CD4-positive, alpha-beta memory T cell (primary cell): ENCODE results near the gene SS18L1. TPM values are rescaled to one million over a fixed set of nuclear protein-coding genes. Genes with fewer than 3 reads are reported as not detected.

Experiments used
- CTCF ChIA-PET: fragments of 350-600 bp; sonication (Branson Sonifier 250); formaldehyde crosslinking; loops from one replicate; lab custom pipeline; 2021; ENCODE audit warnings: inconsistent platforms; ENCODE audit not compliant: partially characterized antibody; lab: Charles Lee
- POLR2A ChIA-PET: fragments of 350-600 bp; sonication (Branson Sonifier 250); formaldehyde crosslinking; loops from one replicate; lab custom pipeline; 2021; ENCODE audit not compliant: partially characterized antibody; lab: Charles Lee
- DNase-seq, 5 donors: peaks; one replicate each; pipeline versions ENCODE4 v3.0.0 to v3.0.0-alpha.2; 2020 to 2022; ENCODE audit warnings: mixed read lengths in 1 of 5
- H3K27ac ChIP-seq: one replicate; pipeline ENCODE4 v1.7.0; 2013; ENCODE audit warnings: low read depth, low read length
- H3K27me3 ChIP-seq: 2 replicates; pipeline ENCODE4 v1.7.0; 2013; ENCODE audit warnings: mild to moderate bottlenecking, low read length, moderate library complexity; ENCODE audit not compliant: insufficient read depth
- H3K36me3 ChIP-seq: 2 replicates; pipeline ENCODE4 v1.7.0; 2013; ENCODE audit warnings: mild to moderate bottlenecking, low read length, moderate library complexity; ENCODE audit not compliant: insufficient read depth
- H3K4me1 ChIP-seq: 2 replicates; pipeline ENCODE4 v1.7.0; 2013; ENCODE audit warnings: mild to moderate bottlenecking, low read length, moderate library complexity; ENCODE audit not compliant: insufficient read depth
- H3K4me3 ChIP-seq, 2 donors: one replicate each; pipeline ENCODE4 v1.7.0; 2013; ENCODE audit warnings: low read length in 2 of 2, mild to moderate bottlenecking in 1 of 2
- H3K9me3 ChIP-seq, 2 donors: one replicate each; pipeline ENCODE4 v1.7.0; 2013; ENCODE audit warnings: low read length in 2 of 2, control low read depth in 1 of 2; ENCODE audit not compliant: control insufficient read depth in 1 of 2
- H3K27ac Mint-ChIP-seq, 7 donors: one replicate each; pipeline ENCODE4 v1.8.0; 2020 to 2021; ENCODE audit warnings: mixed read lengths in 7 of 7, mild to moderate bottlenecking in 6 of 7, inconsistent platforms in 3 of 7, moderate library complexity in 3 of 7
- H3K27me3 Mint-ChIP-seq, 2 donors: one replicate each; pipeline ENCODE4 v1.8.0; 2020 to 2021; ENCODE audit warnings: mixed read lengths in 2 of 2
- H3K36me3 Mint-ChIP-seq, 2 donors: one replicate each; pipeline ENCODE4 v1.8.0; 2020 to 2021; ENCODE audit warnings: mixed read lengths in 2 of 2, inconsistent platforms in 1 of 2, mild to moderate bottlenecking in 1 of 2
- H3K4me1 Mint-ChIP-seq, 4 donors: one replicate each; pipeline ENCODE4 v1.8.0; 2020 to 2021; ENCODE audit warnings: mixed read lengths in 4 of 4, mild to moderate bottlenecking in 1 of 4
- H3K4me3 Mint-ChIP-seq, 8 donors: one replicate each; pipeline ENCODE4 v1.8.0; 2020 to 2021; ENCODE audit warnings: mixed read lengths in 8 of 8, mild to moderate bottlenecking in 7 of 8, moderate library complexity in 6 of 8, inconsistent platforms in 3 of 8
- H3K9me3 Mint-ChIP-seq, 8 donors: one replicate each; pipeline ENCODE4 v1.8.0; 2020 to 2021; ENCODE audit warnings: mixed read lengths in 8 of 8, mild to moderate bottlenecking in 5 of 8, inconsistent platforms in 3 of 8, moderate library complexity in 1 of 8
- intact Hi-C: fragments of 100-400 bp; cut with micrococcal nuclease; formaldehyde crosslinking; loops from one replicate; pipeline ENCODE4 v1.15.1; 2023
- polyA plus RNA-seq, 2 donors: library from polyadenylated mRNA; unstranded; fragments of 300-500 nt; fragmentation: Illumina TruSeq; gene quantifications; one replicate each; pipeline ENCODE4 v1.2.3, GENCODE V29; 2021
- total RNA-seq, 2 experiments: library from RNA; stranded (reverse); gene quantifications; one replicate each; pipeline ENCODE4 v1.2.3, GENCODE V29; 2021

SS18L1 gene
- total and polyA plus RNA-seq, 4 experiments from 2014 or later, result 0.71 to 24.8 (median 12.0) TPM

GRCh38 chr20:62216636-62217566, 73.3 kb downstream of the SS18L1 start:
- intact Hi-C loops, result no loop called here
- Histone ChIP-seq H3K4me1 (no peaks in the 10 kb centered on the region), H3K27ac (no peak overlapping the region), H3K27me3 (peaks cover 20% of the 10 kb centered on the region), H3K4me3 (no peak overlapping the region), H3K9me3 (no peaks in the 10 kb centered on the region), H3K36me3 (no peaks in the 10 kb centered on the region)
- POLR2A ChIA-PET, result no interaction called here
- no peak overlapping the region for H3K4me3 Mint-ChIP-seq
- peaks cover 0 to 3% (median under 1%) of the 10 kb centered on the region in 4 donors for H3K4me1 Mint-ChIP-seq
- H3K36me3 Mint-ChIP-seq, result no peaks in the 10 kb centered on the region
- CTCF ChIA-PET, result no interaction called here
- peak in 1 of 5 donors; percentile 10 for DNase-seq
- no peaks in the 10 kb centered on the region for H3K9me3 Mint-ChIP-seq
- H3K27ac Mint-ChIP-seq, result no peak overlapping the region
- peaks cover 16 to 24% of the 10 kb centered on the region in 2 donors for H3K27me3 Mint-ChIP-seq

GRCh38 chr20:62217913-62218773, 74.6 kb downstream of the SS18L1 start:
- Histone ChIP-seq H3K36me3 (no peaks in the 10 kb centered on the region), H3K27me3 (peaks cover 22% of the 10 kb centered on the region), H3K4me1 (no peaks in the 10 kb centered on the region), H3K9me3 (no peaks in the 10 kb centered on the region), H3K27ac (no peak overlapping the region), H3K4me3 (no peak overlapping the region)
- peak in 1 of 5 donors; percentile 38 for DNase-seq
- Mint-ChIP-seq H3K27me3 (peaks cover 20 to 25% of the 10 kb centered on the region in 2 donors), H3K36me3 (no peaks in the 10 kb centered on the region), H3K4me1 (peaks cover 0 to 3% (median under 1%) of the 10 kb centered on the region in 4 donors), H3K27ac (no peak overlapping the region), H3K9me3 (no peaks in the 10 kb centered on the region), H3K4me3 (peak overlapping the region in 1 of 8 donors; percentile 13)
- ChIA-PET POLR2A (no interaction called here), CTCF (no interaction called here)
- intact Hi-C loops, result no loop called here

- intact Hi-C loops, result no loop called here
- no peaks in the 10 kb centered on the region for H3K9me3 Mint-ChIP-seq
- ChIA-PET POLR2A (no interaction called here), CTCF (no interaction called here)
- Histone ChIP-seq H3K4me3 (no peak overlapping the region), H3K27ac (no peak overlapping the region), H3K9me3 (no peaks in the 10 kb centered on the region), H3K4me1 (no peaks in the 10 kb centered on the region), H3K27me3 (peaks cover 22% of the 10 kb centered on the region), H3K36me3 (no peaks in the 10 kb centered on the region)
- H3K36me3 Mint-ChIP-seq, result no peaks in the 10 kb centered on the region
- H3K27ac Mint-ChIP-seq, result no peak overlapping the region
- H3K4me1 Mint-ChIP-seq, result peaks cover 0 to 3% (median under 1%) of the 10 kb centered on the region in 4 donors
- peak overlapping the region in 6 of 8 donors; percentile 21 to 63 (median 56) for H3K4me3 Mint-ChIP-seq
- DNase-seq, result peak in 1 of 5 donors; percentile 24
- peaks cover 20 to 28% of the 10 kb centered on the region in 2 donors for H3K27me3 Mint-ChIP-seq
Measured at GRCh38 chr20:62219101-62219991, 75.8 kb downstream of the SS18L1 start.

- Mint-ChIP-seq H3K36me3 (no peaks in the 10 kb centered on the region), H3K4me3 (peak within 1 kb of the TSS in 6 of 8 donors; percentile 21 to 72 (median 60)), H3K9me3 (no peaks in the 10 kb centered on the region), H3K4me1 (peaks cover 0 to 3% (median under 1%) of the 10 kb centered on the region in 4 donors), H3K27ac (peak within 1 kb of the TSS in 1 of 7 donors; percentile 83), H3K27me3 (peaks cover 19 to 31% of the 10 kb centered on the region in 2 donors)
- Histone ChIP-seq H3K36me3 (no peaks in the 10 kb centered on the region), H3K4me1 (no peaks in the 10 kb centered on the region), H3K27me3 (peaks cover 22% of the 10 kb centered on the region), H3K9me3 (no peaks in the 10 kb centered on the region), H3K4me3 (no peak within 1 kb of the TSS), H3K27ac (no peak within 1 kb of the TSS)
- DNase-seq, result peak; percentile 38 to 55 (median 44)
- ChIA-PET CTCF (no interaction called here), POLR2A (no interaction called here)
- intact Hi-C loops, result loop anchor here (1.0 kb wide), 1 partner anchor 18 kb away; the partner anchor contains the start of gene OSBPL2
Measured at GRCh38 chr20:62219992-62220665, 76.6 kb downstream of the SS18L1 start, which contains the start of gene HRH3. TSS of gene HRH3 (minus strand) at chr20:62220278. CDS start at chr20:62219970, 308 bp downstream.

GRCh38 chr20:62220666-62221568, 77.3 kb downstream of the SS18L1 start:
- peaks cover 0 to 3% (median under 1%) of the 10 kb centered on the region in 4 donors for H3K4me1 Mint-ChIP-seq
- POLR2A ChIA-PET, result no interaction called here
- no peaks in the 10 kb centered on the region for H3K9me3 Mint-ChIP-seq
- peak overlapping the region in 1 of 7 donors; percentile 83 for H3K27ac Mint-ChIP-seq
- peak overlapping the region in 4 of 8 donors; percentile 32 to 72 (median 56) for H3K4me3 Mint-ChIP-seq
- Histone ChIP-seq H3K27ac (no peak overlapping the region), H3K4me1 (no peaks in the 10 kb centered on the region), H3K36me3 (no peaks in the 10 kb centered on the region), H3K9me3 (no peaks in the 10 kb centered on the region), H3K27me3 (peaks cover 22% of the 10 kb centered on the region), H3K4me3 (no peak overlapping the region)
- H3K36me3 Mint-ChIP-seq, result no peaks in the 10 kb centered on the region
- CTCF ChIA-PET, result no interaction called here
- peak in 1 of 5 donors; percentile 17 for DNase-seq
- intact Hi-C loops, result loop anchor here (1.0 kb wide), 1 partner anchor 17 kb away; the partner anchor contains the start of gene OSBPL2
- H3K27me3 Mint-ChIP-seq, result peaks cover 20 to 27% of the 10 kb centered on the region in 2 donors
